GM18907 (cell line): ENCODE measurements around the gene SCAMP5.

Source experiments
- ATAC-seq: cut with Tn5 transposase; IDR thresholded peaks from one replicate; pipeline ENCODE4 v1.9.1; 2021; ENCODE audit warnings: mild to moderate bottlenecking, moderate library complexity; ENCODE audit not compliant: unreplicated experiment

Gene SCAMP5

GRCh38 chr15:75044258-75044878 lies 49.0 kb downstream of the SCAMP5 start:
- no peak for ATAC-seq

GRCh38 chr15:75045332-75046015 lies 50.1 kb downstream of the SCAMP5 start:
- no peak for ATAC-seq

- ATAC-seq: no peak
These were observed 53.0 kb downstream of the SCAMP5 start for GRCh38 chr15:75048394-75048793.

- no peak for ATAC-seq
These were observed 54.0 kb downstream of the SCAMP5 start for GRCh38 chr15:75049392-75049791.

- no peak for ATAC-seq
These were observed 54.9 kb downstream of the SCAMP5 start for GRCh38 chr15:75050283-75050682.

- no peak for ATAC-seq
These were observed 55.8 kb downstream of the SCAMP5 start for GRCh38 chr15:75051191-75051608.

- ATAC-seq: no peak
These were observed 56.3 kb downstream of the SCAMP5 start for GRCh38 chr15:75051711-75052110.

GRCh38 chr15:75052972-75053747 lies 57.8 kb downstream of the SCAMP5 start:
- ATAC-seq: no peak

- ATAC-seq: no peak
These were observed 58.4 kb downstream of the SCAMP5 start for GRCh38 chr15:75053748-75054125.

- no peak for ATAC-seq
These were observed 59.0 kb downstream of the SCAMP5 start for GRCh38 chr15:75054172-75054897.

- no peak for ATAC-seq
These were observed 60.7 kb downstream of the SCAMP5 start for GRCh38 chr15:75056036-75056435.

- no peak for ATAC-seq
These were observed 63.0 kb downstream of the SCAMP5 start for GRCh38 chr15:75058127-75058905.

GRCh38 chr15:75059607-75060006 lies 64.2 kb downstream of the SCAMP5 start:
- ATAC-seq: no peak

- ATAC-seq: peak; percentile 64
These were observed 65.9 kb downstream of the SCAMP5 start for GRCh38 chr15:75061272-75061671.

- ATAC-seq: no peak
These were observed 67.3 kb downstream of the SCAMP5 start for GRCh38 chr15:75062706-75063105.

GRCh38 chr15:75063338-75063737 lies 68.0 kb downstream of the SCAMP5 start:
- no peak for ATAC-seq

GRCh38 chr15:75063889-75064288 lies 68.5 kb downstream of the SCAMP5 start:
- ATAC-seq: no peak

- no peak for ATAC-seq
These were observed 69.5 kb downstream of the SCAMP5 start for GRCh38 chr15:75064846-75065245.

GRCh38 chr15:75065467-75065850 lies 70.1 kb downstream of the SCAMP5 start:
- no peak for ATAC-seq

- ATAC-seq: no peak
These were observed 70.6 kb downstream of the SCAMP5 start for GRCh38 chr15:75065851-75066509.
